HEK293 (cell line): ENCODE data around the gene NELL1.

Experiments
- CTCF ChIA-PET: fragments of 350-600 bp; formaldehyde crosslinking; extraction: SDS; loops from one replicate; lab custom pipeline; 2021; ENCODE audit warnings: antibody characterized with exemption; lab: Yijun Ruan, JAX
- POLR2A ChIA-PET: fragments of 300-600 bp; formaldehyde crosslinking; extraction: SDS; loops from one replicate; lab custom pipeline; 2020; ENCODE audit warnings: antibody characterized with exemption, inconsistent platforms; lab: Yijun Ruan, JAX
- H3K27ac ChIP-seq: fragments of 200-500 bp; sonication (Bioruptor generic); 2 replicates; pipeline ENCODE4 v1.5.1; 2014; ENCODE audit warnings: low read depth, low read length, control low read depth, inconsistent platforms; ENCODE audit errors: extremely low read depth
- H3K36me3 ChIP-seq, 2 experiments: fragments of 200-500 bp in 1 of 2; sonication (Bioruptor generic) in 1 of 2; 1 replicate in 1 of 2; 2 replicates in 1 of 2; pipeline ENCODE4 v1.5.1; 2014 to 2017; ENCODE audit warnings: inconsistent platforms in 2 of 2, low read length in 2 of 2; ENCODE audit not compliant: control insufficient read depth in 2 of 2, insufficient read depth in 1 of 2
- H3K4me1 ChIP-seq: fragments of 200-500 bp; sonication (Bioruptor generic); 2 replicates; pipeline ENCODE4 v1.5.1; 2014; ENCODE audit warnings: mild to moderate bottlenecking, low read length, inconsistent platforms; ENCODE audit not compliant: control insufficient read depth, insufficient read depth
- H3K4me3 ChIP-seq: 2 replicates; pipeline ENCODE4 v1.5.1; 2011; ENCODE audit warnings: low read depth, mild to moderate bottlenecking, control low read depth, low read length, moderate library complexity
- H3K9me3 ChIP-seq: fragments of 200-500 bp; sonication (Bioruptor generic); 2 replicates; pipeline ENCODE4 v1.5.1; 2014; ENCODE audit warnings: low read depth, low read length, inconsistent platforms; ENCODE audit not compliant: control insufficient read depth, insufficient read depth
- FEZF1 ChIP-seq: fragments of 450-650 bp; formaldehyde crosslinking; IDR thresholded peaks from 2 replicates; pipeline ENCODE4 v1.5.1; 2016; ENCODE audit warnings: missing biosample characterization, missing genetic modification characterization
- SALL2 ChIP-seq: fragments of 450-650 bp; formaldehyde crosslinking; IDR thresholded peaks from 2 replicates; pipeline ENCODE4 v1.5.0; 2017; ENCODE audit warnings: missing biosample characterization, mild to moderate bottlenecking, missing genetic modification characterization, borderline replicate concordance
- SP2 ChIP-seq: fragments of 450-650 bp; formaldehyde crosslinking; IDR thresholded peaks from 2 replicates; pipeline ENCODE4 v1.5.1; 2016; ENCODE audit warnings: missing biosample characterization, missing genetic modification characterization
- TCF7L2 ChIP-seq: IDR thresholded peaks from 2 replicates; pipeline ENCODE4 v1.6.1; 2011; ENCODE audit warnings: low read depth, mild to moderate bottlenecking, inconsistent platforms, low read length, moderate library complexity, borderline replicate concordance
- ZEB2 ChIP-seq: fragments of 450-650 bp; formaldehyde crosslinking; IDR thresholded peaks from 2 replicates; pipeline ENCODE4 v1.5.1; 2016; ENCODE audit warnings: missing biosample characterization, missing genetic modification characterization
- ZNF138 ChIP-seq: fragments of 450-650 bp; formaldehyde crosslinking; IDR thresholded peaks from 2 replicates; pipeline ENCODE4 v1.5.1; 2016; ENCODE audit warnings: missing biosample characterization, missing genetic modification characterization, borderline replicate concordance
- ZNF174 ChIP-seq: fragments of 450-650 bp; formaldehyde crosslinking; IDR thresholded peaks from 2 replicates; pipeline ENCODE4 v1.5.0; 2017; ENCODE audit warnings: missing biosample characterization, mild to moderate bottlenecking, missing genetic modification characterization
- ZNF274 ChIP-seq, 2 experiments: fragments of 200-500 bp in 1 of 2; fragments of 450-650 bp in 1 of 2; sonication (Bioruptor generic) in 1 of 2; formaldehyde crosslinking in 1 of 2; IDR thresholded peaks; 2 replicates each; pipeline versions ENCODE4 v1.5.1 to v1.6.1; 2014 to 2016; ENCODE audit warnings: borderline replicate concordance in 1 of 2, inconsistent platforms in 1 of 2, low read length in 1 of 2, missing biosample characterization in 1 of 2, missing genetic modification characterization in 1 of 2
- ZNF292 ChIP-seq: fragments of 450-650 bp; formaldehyde crosslinking; IDR thresholded peaks from 2 replicates; pipeline ENCODE4 v1.5.1; 2016; ENCODE audit warnings: low read depth, missing biosample characterization, missing genetic modification characterization, borderline replicate concordance
- ZNF37A ChIP-seq: fragments of 450-650 bp; IDR thresholded peaks from 2 replicates; pipeline ENCODE4 v1.5.1; 2018; ENCODE audit warnings: missing biosample characterization, missing genetic modification characterization
- ZNF473 ChIP-seq: fragments of 450-650 bp; formaldehyde crosslinking; IDR thresholded peaks from 2 replicates; pipeline ENCODE4 v1.5.1; 2017; ENCODE audit warnings: missing biosample characterization, missing genetic modification characterization
- ZNF501 ChIP-seq: fragments of 450-650 bp; formaldehyde crosslinking; IDR thresholded peaks from 2 replicates; pipeline ENCODE4 v1.5.1; 2016; ENCODE audit warnings: missing biosample characterization, missing genetic modification characterization
- ZNF514 ChIP-seq: fragments of 450-650 bp; formaldehyde crosslinking; IDR thresholded peaks from 2 replicates; pipeline ENCODE4 v1.5.1; 2016; ENCODE audit warnings: missing biosample characterization, missing genetic modification characterization
- ZNF626 ChIP-seq: fragments of 450-650 bp; sonication (Bioruptor Pico); formaldehyde crosslinking; IDR thresholded peaks from 2 replicates; pipeline ENCODE4 v1.5.1; 2018; ENCODE audit warnings: missing biosample characterization, missing genetic modification characterization, inconsistent platforms
- ZNF658 ChIP-seq: fragments of 450-650 bp; formaldehyde crosslinking; IDR thresholded peaks from 2 replicates; pipeline ENCODE4; 2016; ENCODE audit warnings: missing biosample characterization, missing genetic modification characterization
- ZNF792 ChIP-seq: fragments of 450-650 bp; formaldehyde crosslinking; IDR thresholded peaks from 2 replicates; pipeline ENCODE4 v1.5.1; 2016; ENCODE audit warnings: missing biosample characterization, missing genetic modification characterization
- ZNF830 ChIP-seq: fragments of 450-650 bp; IDR thresholded peaks from 2 replicates; pipeline ENCODE4 v1.5.0; 2018; ENCODE audit warnings: missing biosample characterization, missing genetic modification characterization, low read depth, mild to moderate bottlenecking, moderate library complexity
- ZSCAN23 ChIP-seq: fragments of 450-650 bp; formaldehyde crosslinking; IDR thresholded peaks from 2 replicates; pipeline ENCODE4 v1.5.1; 2016; ENCODE audit warnings: missing biosample characterization, missing genetic modification characterization
- TF ChIP-seq, protein P1 (sequence below): fragments of 450-650 bp; formaldehyde crosslinking; conservative IDR thresholded peaks from 2 replicates; pipeline ENCODE4 v1.5.1; 2016; ENCODE audit warnings: low read depth, missing biosample characterization, missing genetic modification characterization
- TF ChIP-seq, protein P2 (sequence below): fragments of 450-650 bp; formaldehyde crosslinking; IDR thresholded peaks from 2 replicates; pipeline ENCODE4 v1.5.1; 2016; ENCODE audit warnings: missing biosample characterization, missing genetic modification characterization, low read depth
- TF ChIP-seq, protein P3 (sequence below): fragments of 450-650 bp; formaldehyde crosslinking; IDR thresholded peaks from 2 replicates; pipeline ENCODE4 v1.5.1; 2016; ENCODE audit warnings: missing biosample characterization, missing genetic modification characterization
- TF ChIP-seq, protein P4 (sequence below): fragments of 450-650 bp; formaldehyde crosslinking; IDR thresholded peaks from 2 replicates; pipeline ENCODE4 v1.5.1; 2016; ENCODE audit warnings: missing biosample characterization, missing genetic modification characterization
- TF ChIP-seq, protein P5 (sequence below): fragments of 450-650 bp; formaldehyde crosslinking; IDR thresholded peaks from 2 replicates; pipeline ENCODE4 v1.5.1; 2016; ENCODE audit warnings: missing biosample characterization, missing genetic modification characterization
- TF ChIP-seq, protein P6 (sequence below): fragments of 450-650 bp; formaldehyde crosslinking; IDR thresholded peaks from 2 replicates; pipeline ENCODE4 v1.5.1; 2016; ENCODE audit warnings: missing biosample characterization, missing genetic modification characterization
- TF ChIP-seq, protein P7 (sequence below): fragments of 450-650 bp; formaldehyde crosslinking; IDR thresholded peaks from 2 replicates; pipeline ENCODE4 v1.5.1; 2016; ENCODE audit warnings: missing biosample characterization, missing genetic modification characterization

Gene NELL1

DNA sequence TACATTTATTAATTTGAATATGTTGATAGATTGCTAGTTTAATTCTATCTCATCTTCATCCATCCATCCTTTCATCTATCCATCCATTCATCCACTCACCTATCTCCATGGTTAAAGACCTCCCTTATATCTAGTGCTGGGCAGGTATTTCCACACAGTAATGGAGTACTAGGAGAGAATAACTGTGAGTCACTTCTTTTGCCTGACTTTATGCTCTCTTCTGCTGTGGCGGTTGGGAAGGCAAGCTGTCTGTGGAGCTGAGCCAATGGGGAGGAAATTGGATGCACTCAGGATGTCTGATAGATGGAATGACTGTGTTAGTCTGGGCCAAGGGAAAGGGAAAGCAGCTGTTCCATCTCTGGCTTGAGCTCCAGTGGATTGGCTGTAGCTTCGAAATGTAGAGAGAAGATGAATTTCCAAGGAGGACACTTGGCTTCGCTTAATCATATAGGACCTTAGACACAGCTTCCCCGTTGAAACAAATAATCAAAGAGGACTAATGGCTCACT, 60.3 kb downstream of the NELL1 start:
- TF ChIP-seq ZSCAN23 (tag by site-specific recombination) (no peak), SALL2 (tag by site-specific recombination) (no peak), ZNF830 (tag by site-specific recombination) (no peak), SP2 (no peak), ZNF792 (tag by site-specific recombination) (no peak), ZNF292 (no peak), ZNF501 (tag by site-specific recombination) (no peak), ZNF274 (IDR thresholded peaks at IDR 0.05; ENCODE audit: low read length) (no peak), ZNF274 (tag by site-specific recombination; IDR thresholded peaks at IDR 0.05; ENCODE audit: borderline replicate concordance) (no peak), ZNF174 (tag by site-specific recombination) (no peak), ZNF138 (no peak), ZNF514 (tag by site-specific recombination) (no peak), ZNF473 (tag by site-specific recombination) (no peak)
- TF ChIP-seq, protein P1, sequence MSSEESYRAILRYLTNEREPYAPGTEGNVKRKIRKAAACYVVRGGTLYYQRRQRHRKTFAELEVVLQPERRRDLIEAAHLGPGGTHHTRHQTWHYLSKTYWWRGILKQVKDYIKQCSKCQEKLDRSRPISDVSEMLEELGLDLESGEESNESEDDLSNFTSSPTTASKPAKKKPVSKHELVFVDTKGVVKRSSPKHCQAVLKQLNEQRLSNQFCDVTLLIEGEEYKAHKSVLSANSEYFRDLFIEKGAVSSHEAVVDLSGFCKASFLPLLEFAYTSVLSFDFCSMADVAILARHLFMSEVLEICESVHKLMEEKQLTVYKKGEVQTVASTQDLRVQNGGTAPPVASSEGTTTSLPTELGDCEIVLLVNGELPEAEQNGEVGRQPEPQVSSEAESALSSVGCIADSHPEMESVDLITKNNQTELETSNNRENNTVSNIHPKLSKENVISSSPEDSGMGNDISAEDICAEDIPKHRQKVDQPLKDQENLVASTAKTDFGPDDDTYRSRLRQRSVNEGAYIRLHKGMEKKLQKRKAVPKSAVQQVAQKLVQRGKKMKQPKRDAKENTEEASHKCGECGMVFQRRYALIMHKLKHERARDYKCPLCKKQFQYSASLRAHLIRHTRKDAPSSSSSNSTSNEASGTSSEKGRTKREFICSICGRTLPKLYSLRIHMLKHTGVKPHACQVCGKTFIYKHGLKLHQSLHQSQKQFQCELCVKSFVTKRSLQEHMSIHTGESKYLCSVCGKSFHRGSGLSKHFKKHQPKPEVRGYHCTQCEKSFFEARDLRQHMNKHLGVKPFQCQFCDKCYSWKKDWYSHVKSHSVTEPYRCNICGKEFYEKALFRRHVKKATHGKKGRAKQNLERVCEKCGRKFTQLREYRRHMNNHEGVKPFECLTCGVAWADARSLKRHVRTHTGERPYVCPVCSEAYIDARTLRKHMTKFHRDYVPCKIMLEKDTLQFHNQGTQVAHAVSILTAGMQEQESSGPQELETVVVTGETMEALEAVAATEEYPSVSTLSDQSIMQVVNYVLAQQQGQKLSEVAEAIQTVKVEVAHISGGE, result no peak
- TF ChIP-seq, protein P2, sequence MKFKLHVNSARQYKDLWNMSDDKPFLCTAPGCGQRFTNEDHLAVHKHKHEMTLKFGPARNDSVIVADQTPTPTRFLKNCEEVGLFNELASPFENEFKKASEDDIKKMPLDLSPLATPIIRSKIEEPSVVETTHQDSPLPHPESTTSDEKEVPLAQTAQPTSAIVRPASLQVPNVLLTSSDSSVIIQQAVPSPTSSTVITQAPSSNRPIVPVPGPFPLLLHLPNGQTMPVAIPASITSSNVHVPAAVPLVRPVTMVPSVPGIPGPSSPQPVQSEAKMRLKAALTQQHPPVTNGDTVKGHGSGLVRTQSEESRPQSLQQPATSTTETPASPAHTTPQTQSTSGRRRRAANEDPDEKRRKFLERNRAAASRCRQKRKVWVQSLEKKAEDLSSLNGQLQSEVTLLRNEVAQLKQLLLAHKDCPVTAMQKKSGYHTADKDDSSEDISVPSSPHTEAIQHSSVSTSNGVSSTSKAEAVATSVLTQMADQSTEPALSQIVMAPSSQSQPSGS (tag by site-specific recombination), result no peak
- TF ChIP-seq, protein P3, sequence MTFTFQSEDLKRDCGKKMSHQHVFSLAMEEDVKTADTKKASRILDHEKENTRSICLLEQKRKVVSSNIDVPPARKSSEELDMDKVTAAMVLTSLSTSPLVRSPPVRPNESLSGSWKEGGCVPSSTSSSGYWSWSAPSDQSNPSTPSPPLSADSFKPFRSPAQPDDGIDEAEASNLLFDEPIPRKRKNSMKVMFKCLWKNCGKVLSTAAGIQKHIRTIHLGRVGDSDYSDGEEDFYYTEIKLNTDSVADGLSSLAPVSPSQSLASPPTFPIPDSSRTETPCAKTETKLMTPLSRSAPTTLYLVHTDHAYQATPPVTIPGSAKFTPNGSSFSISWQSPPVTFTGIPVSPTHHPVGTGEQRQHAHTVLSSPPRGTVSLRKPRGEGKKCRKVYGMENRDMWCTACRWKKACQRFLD (tag by site-specific recombination), result no peak
- TF ChIP-seq, protein P4, sequence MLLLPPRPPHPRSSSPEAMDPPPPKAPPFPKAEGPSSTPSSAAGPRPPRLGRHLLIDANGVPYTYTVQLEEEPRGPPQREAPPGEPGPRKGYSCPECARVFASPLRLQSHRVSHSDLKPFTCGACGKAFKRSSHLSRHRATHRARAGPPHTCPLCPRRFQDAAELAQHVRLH, result no peak
- TF ChIP-seq, protein P5, sequence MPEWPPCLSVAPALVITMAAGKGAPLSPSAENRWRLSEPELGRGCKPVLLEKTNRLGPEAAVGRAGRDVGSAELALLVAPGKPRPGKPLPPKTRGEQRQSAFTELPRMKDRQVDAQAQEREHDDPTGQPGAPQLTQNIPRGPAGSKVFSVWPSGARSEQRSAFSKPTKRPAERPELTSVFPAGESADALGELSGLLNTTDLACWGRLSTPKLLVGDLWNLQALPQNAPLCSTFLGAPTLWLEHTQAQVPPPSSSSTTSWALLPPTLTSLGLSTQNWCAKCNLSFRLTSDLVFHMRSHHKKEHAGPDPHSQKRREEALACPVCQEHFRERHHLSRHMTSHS (tag by site-specific recombination), result no peak
- ChIA-PET CTCF (no interaction called here), POLR2A (no interaction called here)
- Histone ChIP-seq H3K4me3 (no peak overlapping the region), H3K27ac (no peak overlapping the region), H3K36me3 (no peaks in the 10 kb centered on the region), H3K9me3 (no peaks in the 10 kb centered on the region), H3K4me1 (no peaks in the 10 kb centered on the region)

DNA sequence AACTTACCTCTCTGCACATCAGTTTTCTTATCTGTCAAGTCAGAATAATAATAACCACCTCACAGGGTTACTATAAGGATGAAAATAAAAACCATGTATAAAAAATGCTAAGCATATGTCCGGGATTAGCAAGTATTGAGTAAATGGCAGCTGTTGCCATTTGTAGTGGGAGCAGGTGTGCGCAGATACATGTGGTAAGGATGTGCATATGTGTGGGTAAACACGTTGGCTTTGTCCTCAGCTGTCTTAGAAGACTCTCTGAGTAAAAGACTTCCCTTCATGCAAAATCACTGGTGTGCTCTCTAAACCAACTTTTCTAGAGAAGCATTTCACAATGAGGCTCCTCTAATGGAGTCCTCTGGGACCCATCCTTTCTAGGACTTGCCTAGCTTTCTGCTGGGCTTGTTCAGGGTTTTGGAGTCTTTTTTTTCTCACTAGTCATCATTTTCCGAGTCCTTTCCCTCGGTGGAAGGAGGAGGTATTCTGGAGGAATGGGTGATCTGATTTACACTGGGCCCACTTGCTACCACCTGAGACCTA, 62.4 kb downstream of the NELL1 start:
- POLR2A ChIA-PET, result no interaction called here
- Histone ChIP-seq H3K9me3 (no peaks in the 10 kb centered on the region), H3K27ac (no peak overlapping the region), H3K4me1 (no peaks in the 10 kb centered on the region), H3K4me3 (no peak overlapping the region), H3K36me3 (no peaks in the 10 kb centered on the region)
- CTCF ChIA-PET, result interaction anchor here (0.6 to 0.7 kb wide), 2 partner anchors 60 to 245 kb away, joined by 3 read pairs; no protein-coding TSS in a partner anchor
- TF ChIP-seq TCF7L2, result no peak
- TF ChIP-seq ZNF37A (tag by site-specific recombination), result no peak
- TF ChIP-seq, protein P6, sequence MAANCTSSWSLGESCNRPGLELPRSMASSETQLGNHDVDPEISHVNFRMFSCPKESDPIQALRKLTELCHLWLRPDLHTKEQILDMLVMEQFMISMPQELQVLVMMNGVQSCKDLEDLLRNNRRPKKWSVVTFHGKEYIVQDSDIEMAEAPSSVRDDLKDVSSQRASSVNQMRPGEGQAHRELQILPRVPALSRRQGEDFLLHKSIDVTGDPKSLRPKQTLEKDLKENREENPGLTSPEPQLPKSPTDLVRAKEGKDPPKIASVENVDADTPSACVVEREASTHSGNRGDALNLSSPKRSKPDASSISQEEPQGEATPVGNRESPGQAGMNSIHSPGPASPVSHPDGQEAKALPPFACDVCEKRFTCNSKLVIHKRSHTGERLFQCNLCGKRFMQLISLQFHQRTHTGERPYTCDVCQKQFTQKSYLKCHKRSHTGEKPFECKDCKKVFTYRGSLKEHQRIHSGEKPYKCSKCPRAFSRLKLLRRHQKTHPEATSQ (tag by site-specific recombination), result no peak
- no peak for TF ChIP-seq ZNF274 (IDR thresholded peaks at IDR 0.05; ENCODE audit: low read length)
- TF ChIP-seq ZNF274 (tag by site-specific recombination; IDR thresholded peaks at IDR 0.05; ENCODE audit: borderline replicate concordance), result no peak
- TF ChIP-seq ZNF658 (tag by site-specific recombination), result no peak
- TF ChIP-seq FEZF1 (tag by site-specific recombination), result no peak
- TF ChIP-seq, protein P7, sequence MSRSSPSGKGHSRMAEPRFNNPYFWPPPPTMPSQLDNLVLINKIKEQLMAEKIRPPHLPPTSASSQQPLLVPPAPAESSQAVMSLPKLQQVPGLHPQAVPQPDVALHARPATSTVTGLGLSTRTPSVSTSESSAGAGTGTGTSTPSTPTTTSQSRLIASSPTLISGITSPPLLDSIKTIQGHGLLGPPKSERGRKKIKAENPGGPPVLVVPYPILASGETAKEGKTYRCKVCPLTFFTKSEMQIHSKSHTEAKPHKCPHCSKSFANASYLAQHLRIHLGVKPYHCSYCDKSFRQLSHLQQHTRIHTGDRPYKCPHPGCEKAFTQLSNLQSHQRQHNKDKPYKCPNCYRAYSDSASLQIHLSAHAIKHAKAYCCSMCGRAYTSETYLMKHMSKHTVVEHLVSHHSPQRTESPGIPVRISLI (tag by site-specific recombination), result no peak
- no peak for TF ChIP-seq ZEB2 (tag by site-specific recombination)
- no peak for TF ChIP-seq ZNF626 (tag by site-specific recombination)
